ENCODE results near the gene C1orf210. TPM values are rescaled to one million over a fixed set of nuclear protein-coding genes. Genes with fewer than 3 reads are reported as not detected.

The C1orf210 gene
- total and polyA plus RNA-seq, 2 experiments from 2014 or later, result not detected

GRCh38 chr1:43234267-43234666 lies 51.1 kb downstream of the C1orf210 start:
- Histone ChIP-seq H3K9me2 (ENCODE audit: insufficient read depth) (no peaks in the 10 kb centered on the region), H3K36me3 (ENCODE audit: low read depth) (no peaks in the 10 kb centered on the region), H4K20me1 (ENCODE audit: insufficient read depth) (no peaks in the 10 kb centered on the region), H3K27ac (no peak overlapping the region), H3K4me1 (ENCODE audit: insufficient read depth) (peaks cover 13% of the 10 kb centered on the region), H3F3A (ENCODE audit: insufficient read depth) (0 out of 2 replicates have a peak, but pooled peaks cover 8% of the 10 kb centered on the region), H3K4me2 (ENCODE audit: unreplicated experiment) (no peak overlapping the region), H3K9ac (no peak overlapping the region), H3K4me3 (no peak overlapping the region), H3K27me3 (replicated peaks; ENCODE audit: insufficient read depth) (no peaks in the 10 kb centered on the region), H3K9me3 (ENCODE audit: low read depth) (no peaks in the 10 kb centered on the region), H3K79me2 (ENCODE audit: insufficient read depth) (no peaks in the 10 kb centered on the region), H2AFZ (no peak overlapping the region)
- TF ChIP-seq EZH2phosphoT487 (IDR thresholded peaks at IDR 0.05; ENCODE audit: insufficient read depth, low read depth) (no peak), EZH2 (IDR thresholded peaks at IDR 0.05; ENCODE audit: insufficient read depth, poor library complexity, severe bottlenecking) (no peak)
- in situ Hi-C loops (cut with MboI), result loop anchor here (25.0 kb wide), 2 partner anchors 428 to 703 kb away; partner anchors contain the start of genes ARTN, IPO13 and KDM4A
- no peak for DNase-seq
- 90 to 91% methylated on average over 17 of the region's 17 CpGs for WGBS, 2 experiments (ENCODE audit: low coverage in 1 of 2, low lambda C conversion rate in 2 of 2, missing lambda C conversion rate in 2 of 2)

GRCh38 chr1:43233631-43234030 lies 51.8 kb downstream of the C1orf210 start:
- Histone ChIP-seq H3K79me2 (ENCODE audit: insufficient read depth) (no peaks in the 10 kb centered on the region), H3K27ac (no peak overlapping the region), H3K36me3 (ENCODE audit: low read depth) (no peaks in the 10 kb centered on the region), H3F3A (ENCODE audit: insufficient read depth) (0 out of 2 replicates have a peak, but pooled peaks cover 8% of the 10 kb centered on the region), H4K20me1 (ENCODE audit: insufficient read depth) (no peaks in the 10 kb centered on the region), H3K9me3 (ENCODE audit: low read depth) (no peaks in the 10 kb centered on the region), H3K9ac (no peak overlapping the region), H2AFZ (no peak overlapping the region), H3K4me1 (ENCODE audit: insufficient read depth) (peaks cover 13% of the 10 kb centered on the region), H3K4me2 (ENCODE audit: unreplicated experiment) (no peak overlapping the region), H3K9me2 (ENCODE audit: insufficient read depth) (no peaks in the 10 kb centered on the region), H3K4me3 (no peak overlapping the region), H3K27me3 (replicated peaks; ENCODE audit: insufficient read depth) (no peaks in the 10 kb centered on the region)
- TF ChIP-seq EZH2 (IDR thresholded peaks at IDR 0.05; ENCODE audit: insufficient read depth, poor library complexity, severe bottlenecking) (no peak), EZH2phosphoT487 (IDR thresholded peaks at IDR 0.05; ENCODE audit: insufficient read depth, low read depth) (no peak)
- in situ Hi-C loops (cut with MboI), result loop anchor here (25.0 kb wide), 2 partner anchors 429 to 704 kb away; partner anchors contain the start of genes ARTN, IPO13 and KDM4A
- 74 to 75% methylated on average over 5 of the region's 5 CpGs for WGBS, 2 experiments (ENCODE audit: low coverage in 1 of 2, low lambda C conversion rate in 2 of 2, missing lambda C conversion rate in 2 of 2)
- no peak for DNase-seq

- Histone ChIP-seq H3K4me3 (peak overlapping the region; percentile 32; the same call in 1 of the 2 replicates), H3K27me3 (replicated peaks; ENCODE audit: insufficient read depth) (no peaks in the 10 kb centered on the region), H3K79me2 (ENCODE audit: insufficient read depth) (no peaks in the 10 kb centered on the region), H3K4me2 (ENCODE audit: unreplicated experiment) (peak overlapping the region; percentile 69), H3K9me2 (ENCODE audit: insufficient read depth) (no peaks in the 10 kb centered on the region), H3K27ac (peak overlapping the region; percentile 33; the same call in 1 of the 2 replicates), H3K9ac (no peak overlapping the region), H4K20me1 (ENCODE audit: insufficient read depth) (no peaks in the 10 kb centered on the region), H3K36me3 (ENCODE audit: low read depth) (no peaks in the 10 kb centered on the region), H2AFZ (peak overlapping the region; percentile 81), H3K9me3 (ENCODE audit: low read depth) (no peaks in the 10 kb centered on the region), H3K4me1 (ENCODE audit: insufficient read depth) (peaks cover 13% of the 10 kb centered on the region), H3F3A (ENCODE audit: insufficient read depth) (0 out of 2 replicates have a peak, but pooled peaks cover 8% of the 10 kb centered on the region)
- 27 to 35% methylated on average over 4 of the region's 4 CpGs for WGBS, 2 experiments (ENCODE audit: low coverage in 1 of 2, low lambda C conversion rate in 2 of 2, missing lambda C conversion rate in 2 of 2)
- peak; percentile 30 for DNase-seq
- TF ChIP-seq EZH2 (IDR thresholded peaks at IDR 0.05; ENCODE audit: insufficient read depth, poor library complexity, severe bottlenecking) (no peak), EZH2phosphoT487 (IDR thresholded peaks at IDR 0.05; ENCODE audit: insufficient read depth, low read depth) (no peak)
- in situ Hi-C loops (cut with MboI), result loop anchor here (25.0 kb wide), 2 partner anchors 430 to 705 kb away; partner anchors contain the start of genes ARTN, IPO13 and KDM4A
These were observed 52.9 kb downstream of the C1orf210 start for GRCh38 chr1:43232482-43232881.

- Histone ChIP-seq H3K9me3 (ENCODE audit: low read depth) (no peaks in the 10 kb centered on the region), H3K9me2 (ENCODE audit: insufficient read depth) (no peaks in the 10 kb centered on the region), H3K27ac (peak overlapping the region; percentile 33; the same call in 1 of the 2 replicates), H3K9ac (no peak overlapping the region), H3K27me3 (replicated peaks; ENCODE audit: insufficient read depth) (no peaks in the 10 kb centered on the region), H3F3A (ENCODE audit: insufficient read depth) (0 out of 2 replicates have a peak, but pooled peaks cover 8% of the 10 kb centered on the region), H3K79me2 (ENCODE audit: insufficient read depth) (no peaks in the 10 kb centered on the region), H3K4me2 (ENCODE audit: unreplicated experiment) (peak overlapping the region; percentile 69), H3K4me3 (peak overlapping the region; percentile 32; the same call in 1 of the 2 replicates), H2AFZ (peak overlapping the region; percentile 81), H3K36me3 (ENCODE audit: low read depth) (no peaks in the 10 kb centered on the region), H3K4me1 (ENCODE audit: insufficient read depth) (peaks cover 13% of the 10 kb centered on the region), H4K20me1 (ENCODE audit: insufficient read depth) (no peaks in the 10 kb centered on the region)
- peak; percentile 87 for DNase-seq
- no peak for TF ChIP-seq EZH2phosphoT487 (IDR thresholded peaks at IDR 0.05; ENCODE audit: insufficient read depth, low read depth)
- TF ChIP-seq EZH2 (IDR thresholded peaks at IDR 0.05; ENCODE audit: insufficient read depth, poor library complexity, severe bottlenecking), result no peak
- in situ Hi-C loops (cut with MboI), result loop anchor here (25.0 kb wide), 2 partner anchors 430 to 705 kb away; partner anchors contain the start of genes ARTN, IPO13 and KDM4A
- 32 to 35% methylated on average over 4 of the region's 4 CpGs for WGBS, 2 experiments (ENCODE audit: low coverage in 1 of 2, low lambda C conversion rate in 2 of 2, missing lambda C conversion rate in 2 of 2)
These were observed 53.3 kb downstream of the C1orf210 start for GRCh38 chr1:43232074-43232473.

Other genes starting within 250 kb of the C1orf210 start
- 113 and 120 TPM in 2 replicates for gene EBNA1BP2, start 113.3 kb downstream of the C1orf210 start, total RNA-seq (2014; rRNA removed; shearing (Covaris generic))
- gene EBNA1BP2, start 113.3 kb downstream of the C1orf210 start, polyA plus RNA-seq (2016; fragmentation: Nextera tagmentation; extraction: Ambion mirVana), result 162 and 164 TPM in 2 replicates
- gene CFAP57, start 113.3 kb downstream of the C1orf210 start, total RNA-seq (2014; rRNA removed; shearing (Covaris generic)), result 0.32 and 0.63 TPM in 2 replicates
- 0.32 and 0.35 TPM in 2 replicates for gene CFAP57, start 113.3 kb downstream of the C1orf210 start, polyA plus RNA-seq (2016; fragmentation: Nextera tagmentation; extraction: Ambion mirVana)
- gene TMEM125, start 15.6 kb downstream of the C1orf210 start, total RNA-seq (2014; rRNA removed; shearing (Covaris generic)), result not detected in 2 replicates
- not detected in 2 replicates for gene TMEM125, start 15.6 kb downstream of the C1orf210 start, polyA plus RNA-seq (2016; fragmentation: Nextera tagmentation; extraction: Ambion mirVana)
- not detected in 2 replicates for gene TIE1, start 15.4 kb upstream of the C1orf210 start, total RNA-seq (2014; rRNA removed; shearing (Covaris generic))
- gene TIE1, start 15.4 kb upstream of the C1orf210 start, polyA plus RNA-seq (2016; fragmentation: Nextera tagmentation; extraction: Ambion mirVana), result 0.10 and 0.21 TPM in 2 replicates
- not detected in 2 replicates for gene MPL, start 52.2 kb upstream of the C1orf210 start, total RNA-seq (2014; rRNA removed; shearing (Covaris generic))
- gene MPL, start 52.2 kb upstream of the C1orf210 start, polyA plus RNA-seq (2016; fragmentation: Nextera tagmentation; extraction: Ambion mirVana), result not detected in 2 replicates
- gene CDC20, start 73.4 kb upstream of the C1orf210 start, total RNA-seq (2014; rRNA removed; shearing (Covaris generic)), result 50.2 and 50.9 TPM in 2 replicates
- gene CDC20, start 73.4 kb upstream of the C1orf210 start, polyA plus RNA-seq (2016; fragmentation: Nextera tagmentation; extraction: Ambion mirVana), result 48.9 and 55.8 TPM in 2 replicates
- gene ELOVL1, start 82.4 kb upstream of the C1orf210 start, total RNA-seq (2014; rRNA removed; shearing (Covaris generic)), result 106 and 107 TPM in 2 replicates
- gene ELOVL1, start 82.4 kb upstream of the C1orf210 start, polyA plus RNA-seq (2016; fragmentation: Nextera tagmentation; extraction: Ambion mirVana), result 152 and 155 TPM in 2 replicates
- 51.1 and 53.5 TPM in 2 replicates for gene MED8, start 104.2 kb upstream of the C1orf210 start, total RNA-seq (2014; rRNA removed; shearing (Covaris generic))
- 78.3 and 80.6 TPM in 2 replicates for gene MED8, start 104.2 kb upstream of the C1orf210 start, polyA plus RNA-seq (2016; fragmentation: Nextera tagmentation; extraction: Ambion mirVana)
- gene SZT2, start 104.3 kb upstream of the C1orf210 start, total RNA-seq (2014; rRNA removed; shearing (Covaris generic)), result 12.6 and 23.8 TPM in 2 replicates
- gene SZT2, start 104.3 kb upstream of the C1orf210 start, polyA plus RNA-seq (2016; fragmentation: Nextera tagmentation; extraction: Ambion mirVana), result 5.6 and 6.4 TPM in 2 replicates
- 28.5 and 35.7 TPM in 2 replicates for gene HYI, start 168.3 kb upstream of the C1orf210 start, total RNA-seq (2014; rRNA removed; shearing (Covaris generic))
- 17.4 and 21.0 TPM in 2 replicates for gene HYI, start 168.3 kb upstream of the C1orf210 start, polyA plus RNA-seq (2016; fragmentation: Nextera tagmentation; extraction: Ambion mirVana)
- gene PTPRF, start 245.3 kb upstream of the C1orf210 start, total RNA-seq (2014; rRNA removed; shearing (Covaris generic)), result 15.0 and 16.3 TPM in 2 replicates
- 14.0 and 14.7 TPM in 2 replicates for gene PTPRF, start 245.3 kb upstream of the C1orf210 start, polyA plus RNA-seq (2016; fragmentation: Nextera tagmentation; extraction: Ambion mirVana)